ENCODE results near the gene KRTAP1-4. TPM values are rescaled to one million over a fixed set of nuclear protein-coding genes. Genes with fewer than 3 reads are reported as not detected.

KRTAP1-4 gene
- total RNA-seq, 6 experiments from 2014 or later: not detected

DNA sequence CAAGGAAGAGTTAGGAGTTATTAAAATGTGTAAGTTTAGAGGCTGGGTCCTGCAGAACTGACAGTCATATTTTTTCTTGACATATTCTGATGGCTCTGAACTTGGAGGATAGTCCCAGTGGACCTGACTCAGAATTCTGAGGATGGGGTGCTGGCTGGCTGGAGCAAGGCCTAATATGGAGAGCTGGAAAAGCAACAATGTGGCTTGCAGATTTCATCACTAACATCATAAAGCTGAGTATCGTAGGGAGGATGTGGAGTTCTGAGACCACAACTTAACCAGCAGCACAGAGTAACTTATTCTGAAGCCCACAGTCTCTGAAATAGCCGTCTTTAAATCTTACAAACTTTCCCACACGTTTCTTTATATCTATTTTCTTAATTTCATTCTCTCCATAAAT, 5.3 kb downstream of the KRTAP1-4 start:
- no peak for TF ChIP-seq POLR2A (IDR thresholded peaks at IDR 0.05)
- TF ChIP-seq, protein P1, sequence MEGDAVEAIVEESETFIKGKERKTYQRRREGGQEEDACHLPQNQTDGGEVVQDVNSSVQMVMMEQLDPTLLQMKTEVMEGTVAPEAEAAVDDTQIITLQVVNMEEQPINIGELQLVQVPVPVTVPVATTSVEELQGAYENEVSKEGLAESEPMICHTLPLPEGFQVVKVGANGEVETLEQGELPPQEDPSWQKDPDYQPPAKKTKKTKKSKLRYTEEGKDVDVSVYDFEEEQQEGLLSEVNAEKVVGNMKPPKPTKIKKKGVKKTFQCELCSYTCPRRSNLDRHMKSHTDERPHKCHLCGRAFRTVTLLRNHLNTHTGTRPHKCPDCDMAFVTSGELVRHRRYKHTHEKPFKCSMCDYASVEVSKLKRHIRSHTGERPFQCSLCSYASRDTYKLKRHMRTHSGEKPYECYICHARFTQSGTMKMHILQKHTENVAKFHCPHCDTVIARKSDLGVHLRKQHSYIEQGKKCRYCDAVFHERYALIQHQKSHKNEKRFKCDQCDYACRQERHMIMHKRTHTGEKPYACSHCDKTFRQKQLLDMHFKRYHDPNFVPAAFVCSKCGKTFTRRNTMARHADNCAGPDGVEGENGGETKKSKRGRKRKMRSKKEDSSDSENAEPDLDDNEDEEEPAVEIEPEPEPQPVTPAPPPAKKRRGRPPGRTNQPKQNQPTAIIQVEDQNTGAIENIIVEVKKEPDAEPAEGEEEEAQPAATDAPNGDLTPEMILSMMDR (IDR thresholded peaks at IDR 0.05): no peak
- no peaks in the 10 kb centered on the region for H3K36me3 ChIP-seq
- intact Hi-C loops (cut with DNase I): no loop called here
- DNase-seq (no peak), ATAC-seq (no peak)
- H3K4me1 ChIP-seq: no peaks in the 10 kb centered on the region
- H3K27ac ChIP-seq: no peak overlapping the region
- no peak overlapping the region for H3K4me3 ChIP-seq
- no peaks in the 10 kb centered on the region for H3K9me3 ChIP-seq
- 40% methylated on average over 3 of the region's 3 CpGs for WGBS (ENCODE audit: insufficient coverage, low coverage, low lambda C conversion rate, missing lambda C conversion rate)
- no peaks in the 10 kb centered on the region for H3K27me3 ChIP-seq

DNA sequence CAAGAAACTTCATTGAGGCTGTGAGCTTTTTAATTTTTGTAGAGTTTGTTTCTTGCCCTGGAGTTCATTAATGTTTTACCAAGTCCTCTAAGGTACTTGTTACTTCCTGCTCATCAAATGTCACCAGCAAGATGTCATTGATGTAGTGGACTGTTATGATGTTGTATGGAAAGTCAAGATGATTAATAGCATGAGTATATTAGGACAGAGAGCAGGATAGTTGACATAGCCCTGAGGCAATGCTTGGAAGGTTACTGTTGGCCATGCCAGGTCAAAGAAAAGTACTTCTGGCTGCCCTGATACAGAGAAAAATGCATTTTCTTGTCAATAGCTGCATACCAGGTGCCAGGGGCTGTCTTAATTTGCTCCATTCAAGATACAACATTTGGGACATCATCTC, 9.7 kb downstream of the KRTAP1-4 start:
- TF ChIP-seq POLR2A (IDR thresholded peaks at IDR 0.05): no peak
- TF ChIP-seq, protein P1 (IDR thresholded peaks at IDR 0.05): no peak
- Histone ChIP-seq H3K9me3 (no peaks in the 10 kb centered on the region), H3K27me3 (no peaks in the 10 kb centered on the region), H3K36me3 (no peaks in the 10 kb centered on the region), H3K4me1 (no peaks in the 10 kb centered on the region), H3K27ac (no peak overlapping the region), H3K4me3 (no peak overlapping the region)
- no peak for DNase-seq
- intact Hi-C loops (cut with DNase I): no loop called here
- no peak for ATAC-seq

DNA sequence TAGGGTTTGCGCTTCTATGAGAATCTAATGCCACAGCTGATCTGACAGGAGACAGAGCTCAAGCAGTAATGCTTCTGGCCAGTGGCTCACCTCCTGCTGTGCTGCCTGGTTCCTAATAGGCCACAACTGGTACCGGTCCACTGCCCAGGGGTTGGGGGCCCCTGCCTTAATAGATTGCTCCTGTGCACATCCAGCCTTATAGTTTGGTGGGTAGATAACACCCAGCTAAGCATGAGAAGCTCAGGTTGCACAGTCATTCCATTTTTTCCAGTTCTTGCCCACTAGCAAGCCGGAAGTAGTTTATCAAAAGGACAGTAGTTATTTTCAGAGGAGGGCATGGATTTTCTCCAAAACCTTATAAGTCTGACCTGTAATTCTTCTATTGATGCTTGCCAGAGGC, 10.6 kb downstream of the KRTAP1-4 start:
- H3K9me3 ChIP-seq: no peaks in the 10 kb centered on the region
- no peak overlapping the region for H3K4me3 ChIP-seq
- no peaks in the 10 kb centered on the region for H3K36me3 ChIP-seq
- no peaks in the 10 kb centered on the region for H3K4me1 ChIP-seq
- TF ChIP-seq, protein P1 (IDR thresholded peaks at IDR 0.05): no peak
- TF ChIP-seq POLR2A (IDR thresholded peaks at IDR 0.05): no peak
- no peak for ATAC-seq
- intact Hi-C loops (cut with DNase I): no loop called here
- H3K27ac ChIP-seq: no peak overlapping the region
- WGBS (ENCODE audit: insufficient coverage, low coverage, low lambda C conversion rate, missing lambda C conversion rate): 95% methylated on average over 2 of the region's 3 CpGs
- no peaks in the 10 kb centered on the region for H3K27me3 ChIP-seq
- DNase-seq: no peak

DNA sequence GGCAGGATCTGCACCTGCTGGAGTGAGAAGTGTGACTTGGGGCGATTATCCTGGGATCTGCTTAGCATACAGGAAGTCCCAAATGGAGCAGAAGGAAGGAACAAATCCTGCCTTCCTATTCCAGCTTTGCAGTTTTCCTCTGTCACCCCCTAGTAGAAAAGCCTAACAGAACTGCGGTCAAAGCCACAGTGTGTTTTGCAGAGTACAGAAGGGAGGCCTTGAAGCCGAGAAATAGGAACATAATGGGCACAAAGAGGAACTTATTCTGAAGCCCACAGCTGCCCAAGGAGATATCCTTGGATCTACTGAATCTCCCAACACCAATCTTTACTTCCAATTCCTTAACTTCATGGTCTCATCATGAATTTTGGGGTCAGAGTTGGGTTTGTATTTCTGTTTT, 11.5 kb downstream of the KRTAP1-4 start:
- H3K36me3 ChIP-seq: no peaks in the 10 kb centered on the region
- no peaks in the 10 kb centered on the region for H3K9me3 ChIP-seq
- H3K27me3 ChIP-seq: no peaks in the 10 kb centered on the region
- no peak for ATAC-seq
- H3K4me1 ChIP-seq: no peaks in the 10 kb centered on the region
- WGBS (ENCODE audit: insufficient coverage, low coverage, low lambda C conversion rate, missing lambda C conversion rate): 75% methylated on average over 3 of the region's 3 CpGs
- intact Hi-C loops (cut with DNase I): no loop called here
- no peak overlapping the region for H3K4me3 ChIP-seq
- TF ChIP-seq, protein P1 (IDR thresholded peaks at IDR 0.05): no peak
- TF ChIP-seq POLR2A (IDR thresholded peaks at IDR 0.05): no peak
- no peak overlapping the region for H3K27ac ChIP-seq
- no peak for DNase-seq

DNA sequence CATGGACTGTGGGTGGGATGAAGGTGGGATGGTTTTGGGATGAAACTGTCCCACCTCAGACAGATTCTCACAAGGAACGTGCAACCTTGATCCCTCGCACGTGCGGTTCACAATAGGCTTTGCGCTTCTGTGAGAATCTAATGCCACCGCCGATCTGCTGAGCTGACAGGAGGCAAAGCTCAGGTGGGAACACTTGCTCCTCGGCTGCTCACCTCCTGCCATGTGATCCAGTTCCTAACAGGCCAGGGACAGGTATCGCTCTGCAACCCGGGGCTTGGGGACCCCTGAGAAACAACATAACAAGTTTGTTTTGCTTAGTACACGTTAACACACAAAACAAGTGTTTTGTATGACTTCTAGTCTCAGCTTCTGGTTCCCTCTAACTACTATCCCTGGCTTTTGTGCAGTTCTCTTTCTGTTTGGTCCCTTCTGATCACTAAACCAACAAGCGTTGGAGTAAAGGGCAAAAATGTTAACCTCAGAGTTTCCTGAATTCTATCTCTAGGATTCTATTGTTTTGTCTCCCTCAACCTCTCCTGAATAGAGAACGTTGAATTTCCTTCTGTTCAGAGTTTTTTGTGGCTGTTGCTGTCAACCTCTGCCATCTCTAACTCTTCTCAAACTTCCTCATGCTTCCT, 13.3 kb downstream of the KRTAP1-4 start:
- no peak for DNase-seq
- intact Hi-C loops (cut with DNase I): no loop called here
- WGBS (ENCODE audit: insufficient coverage, low coverage, low lambda C conversion rate, missing lambda C conversion rate): 43% methylated on average over 10 of the region's 13 CpGs
- H3K4me3 ChIP-seq: no peak overlapping the region
- no peaks in the 10 kb centered on the region for H3K27me3 ChIP-seq
- TF ChIP-seq, protein P1 (IDR thresholded peaks at IDR 0.05): no peak
- TF ChIP-seq POLR2A (IDR thresholded peaks at IDR 0.05): no peak
- H3K4me1 ChIP-seq: no peaks in the 10 kb centered on the region
- no peak for ATAC-seq
- no peaks in the 10 kb centered on the region for H3K36me3 ChIP-seq
- H3K9me3 ChIP-seq: no peaks in the 10 kb centered on the region
- no peak overlapping the region for H3K27ac ChIP-seq

Measured in right lobe of liver (tissue), 6 donors.